Brain pericyte (primary cell): ENCODE measurements around the gene PRPH.
"Not testable (repeated sequence)": the region's sequence is repeated elsewhere in the genome, so short reads cannot be mapped to it uniquely, and the experiment has no call there.

Experiments used
- DNase-seq: peaks from one replicate; pipeline ENCODE4 v3.0.0-alpha.2; 2012; ENCODE audit warnings: low read depth, low spot score

Gene PRPH

GRCh38 chr12:49332891-49333371, 38.0 kb downstream of the PRPH start:
- DNase-seq: no peak

GRCh38 chr12:49333778-49334177, 38.8 kb downstream of the PRPH start:
- not testable (repeated sequence) for DNase-seq

DNA sequence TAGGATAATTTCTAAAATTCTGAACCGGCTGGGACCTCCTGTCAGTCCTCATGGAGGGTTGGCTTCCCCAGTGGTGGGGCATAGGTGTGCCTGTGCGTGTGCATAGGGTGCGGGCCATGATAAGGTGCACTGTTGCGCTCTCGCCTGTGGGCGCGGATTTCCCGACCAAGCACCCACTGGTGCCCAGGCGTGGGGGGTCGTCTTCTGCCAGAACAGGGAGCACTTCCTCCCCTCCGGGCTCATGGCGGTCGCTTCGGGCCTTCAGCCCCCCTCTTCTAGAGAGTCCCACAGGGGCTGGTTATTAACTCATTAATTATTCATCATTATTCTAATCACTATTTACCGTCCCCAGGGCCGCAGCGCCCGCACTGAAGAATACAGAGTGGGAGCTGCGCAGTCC, 39.3 kb downstream of the PRPH start:
- DNase-seq: no peak

GRCh38 chr12:49334681-49335080, 39.7 kb downstream of the PRPH start:
- no peak for DNase-seq

GRCh38 chr12:49335118-49335954, 40.4 kb downstream of the PRPH start:
- DNase-seq: no peak

GRCh38 chr12:49335955-49336644, 41.2 kb downstream of the PRPH start:
- DNase-seq: no peak

- no peak for DNase-seq
Measured at GRCh38 chr12:49336645-49337584, 42.0 kb downstream of the PRPH start, which contains the start of gene C1QL4. Gene C1QL4 (minus strand): TSS chr12:49337188. CDS start chr12:49336477, 711 bp downstream.

DNA sequence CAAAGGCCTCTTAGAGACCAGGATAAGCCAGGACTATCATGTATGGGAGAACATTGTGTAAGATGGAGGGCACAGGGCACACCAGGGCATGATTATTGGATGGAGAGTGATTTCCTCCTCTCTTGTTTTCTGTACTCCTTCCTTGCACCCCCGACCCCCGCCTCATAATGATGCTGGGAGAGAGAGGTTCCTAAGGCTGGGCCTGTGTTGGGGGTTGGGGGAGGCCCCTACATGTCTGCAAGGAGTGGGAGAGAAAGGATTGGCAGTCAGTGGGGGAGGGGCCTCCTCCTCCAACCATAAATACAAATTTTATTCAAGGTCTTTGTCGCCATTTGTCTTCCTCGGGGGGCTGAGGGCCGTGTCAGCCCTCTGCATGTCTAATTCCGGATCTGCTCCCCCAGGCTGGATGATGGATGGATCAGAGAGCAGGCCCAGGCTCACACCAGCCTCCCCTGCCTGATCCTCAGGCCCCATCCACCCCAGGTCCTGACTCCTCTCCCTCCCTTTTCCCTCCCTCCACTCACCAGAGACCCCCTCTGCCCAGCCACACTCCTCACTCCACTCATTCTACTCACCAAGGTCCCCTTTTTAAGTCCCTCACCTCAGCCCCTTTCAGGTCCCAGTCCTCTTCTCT, 44.0 kb downstream of the PRPH start:
- DNase-seq: no peak

DNA sequence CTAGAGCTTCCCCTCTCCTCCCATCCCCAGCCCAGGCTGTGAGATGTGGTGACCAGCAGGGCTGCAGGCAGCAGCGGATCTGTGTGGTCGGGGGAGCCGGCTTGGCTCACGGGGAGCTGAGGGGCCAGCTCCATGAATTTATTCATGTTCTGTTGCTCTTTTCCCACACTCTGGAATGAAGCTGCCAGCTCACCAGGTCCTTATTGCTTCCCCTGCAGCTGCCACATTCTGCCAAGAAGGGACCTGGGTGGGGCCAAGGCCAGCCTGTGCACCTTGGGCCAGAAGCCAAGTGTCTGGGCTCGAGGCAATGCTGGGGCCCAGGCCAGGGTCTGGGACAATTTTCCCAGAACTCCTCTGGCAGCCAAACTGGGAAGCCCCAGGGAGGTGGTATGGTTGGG, 44.5 kb downstream of the PRPH start:
- no peak for DNase-seq

- no peak for DNase-seq
Measured at GRCh38 chr12:49340095-49340870, 45.3 kb downstream of the PRPH start.

- DNase-seq: no peak
Measured at GRCh38 chr12:49340971-49341776, 46.2 kb downstream of the PRPH start.

DNA sequence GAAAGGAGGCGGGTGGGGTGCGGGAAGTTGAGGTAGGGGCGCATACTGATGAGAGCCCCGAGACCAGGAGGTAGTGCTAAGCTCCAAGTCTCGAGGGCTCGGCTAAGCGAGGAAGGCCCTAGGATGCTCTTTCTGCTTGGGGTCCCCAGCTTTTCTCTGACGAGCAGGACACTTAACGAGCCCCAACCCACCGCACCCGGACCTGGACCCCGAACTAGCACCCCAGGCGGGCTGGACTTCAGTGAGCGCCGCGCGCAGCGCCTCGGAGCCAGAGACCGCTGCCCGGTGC, 46.8 kb downstream of the PRPH start:
- DNase-seq: no peak

GRCh38 chr12:49342066-49342913, 47.3 kb downstream of the PRPH start:
- no peak for DNase-seq

GRCh38 chr12:49342914-49343731, 48.2 kb downstream of the PRPH start:
- DNase-seq: no peak

- no peak for DNase-seq
Measured at GRCh38 chr12:49344486-49345050, 49.6 kb downstream of the PRPH start.

GRCh38 chr12:49345051-49345824, 50.3 kb downstream of the PRPH start:
- DNase-seq: no peak
